ENCODE measurements around the gene STAC3.

GRCh38 chr12:57268264-57268663 lies 17.3 kb upstream of the STAC3 start:
- TF ChIP-seq CTCF (IDR thresholded peaks at IDR 0.05; ENCODE audit: low read depth, low read length): no peak
- no peak for TF ChIP-seq EZH2phosphoT487 (IDR thresholded peaks at IDR 0.05; ENCODE audit: low read depth)
